GM10248 (cell line): ENCODE measurements around the gene CYB561D2.

Experiments
- CTCF ChIA-PET: fragments of 300-600 bp; sonication (Branson Sonifier 250); formaldehyde crosslinking; extraction: SDS; loops from one replicate; lab custom pipeline; 2021; ENCODE audit warnings: antibody characterized with exemption; lab: Yijun Ruan, JAX
- POLR2A ChIA-PET: fragments of 350-650 bp; sonication (Branson Sonifier 250); formaldehyde crosslinking; extraction: SDS; loops from one replicate; lab custom pipeline; 2020; ENCODE audit warnings: antibody characterized with exemption; lab: Yijun Ruan, JAX
- DNase-seq: peaks from one replicate; pipeline ENCODE4 v3.0.0; 2012; ENCODE audit errors: extremely low spot score
- CTCF ChIP-seq: IDR thresholded peaks from 2 replicates; pipeline ENCODE4 v1.5.1; 2012; ENCODE audit warnings: mild to moderate bottlenecking, low read depth; ENCODE audit errors: extremely low read depth, missing control alignments, control extremely low read depth

CYB561D2 gene

GRCh38 chr3:50395070-50395860, 44.6 kb downstream of the CYB561D2 start:
- POLR2A ChIA-PET: no interaction called here
- TF ChIP-seq CTCF: no peak
- no peak for DNase-seq
- CTCF ChIA-PET: no interaction called here

DNA sequence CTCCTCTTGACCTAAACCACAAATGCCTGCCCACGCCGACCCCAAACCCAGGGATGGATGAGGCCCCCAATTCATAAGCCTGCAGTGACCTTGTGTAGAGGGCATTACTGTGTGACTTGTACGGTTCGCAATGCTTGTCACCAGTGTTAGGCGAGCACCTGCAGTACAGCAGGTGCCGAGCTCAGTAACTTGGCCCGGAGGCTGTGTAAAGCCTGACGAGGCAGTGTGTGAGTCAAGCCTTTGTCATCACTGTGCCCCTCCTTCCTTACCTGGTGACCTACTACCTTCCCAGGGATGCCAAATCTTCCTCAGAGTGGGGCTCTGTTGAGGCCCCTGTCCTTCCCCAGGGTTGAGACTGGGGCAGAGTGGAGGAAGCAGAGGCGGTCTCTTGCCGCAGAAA, 45.8 kb downstream of the CYB561D2 start:
- DNase-seq: no peak
- ChIA-PET POLR2A (no interaction called here), CTCF (no interaction called here)
- TF ChIP-seq CTCF: no peak

GRCh38 chr3:50401978-50402595, 51.4 kb downstream of the CYB561D2 start:
- ChIA-PET CTCF (no interaction called here), POLR2A (no interaction called here)
- DNase-seq: no peak
- TF ChIP-seq CTCF: no peak
